ENCODE results near the gene CHST15.

- TF ChIP-seq CTCF (IDR thresholded peaks at IDR 0.05; ENCODE audit: low read depth, low read length, poor library complexity, severe bottlenecking) (no peak), EZH2phosphoT487 (IDR thresholded peaks at IDR 0.05; ENCODE audit: borderline replicate concordance, low read length) (no peak)
Measured at GRCh38 chr10:124119946-124120345, 26.5 kb upstream of the CHST15 start.
